ENCODE measurements around the gene POLG.
A peak's percentile ranks its signal among the peaks of the same experiment; 100 is the strongest.

The POLG gene

DNA sequence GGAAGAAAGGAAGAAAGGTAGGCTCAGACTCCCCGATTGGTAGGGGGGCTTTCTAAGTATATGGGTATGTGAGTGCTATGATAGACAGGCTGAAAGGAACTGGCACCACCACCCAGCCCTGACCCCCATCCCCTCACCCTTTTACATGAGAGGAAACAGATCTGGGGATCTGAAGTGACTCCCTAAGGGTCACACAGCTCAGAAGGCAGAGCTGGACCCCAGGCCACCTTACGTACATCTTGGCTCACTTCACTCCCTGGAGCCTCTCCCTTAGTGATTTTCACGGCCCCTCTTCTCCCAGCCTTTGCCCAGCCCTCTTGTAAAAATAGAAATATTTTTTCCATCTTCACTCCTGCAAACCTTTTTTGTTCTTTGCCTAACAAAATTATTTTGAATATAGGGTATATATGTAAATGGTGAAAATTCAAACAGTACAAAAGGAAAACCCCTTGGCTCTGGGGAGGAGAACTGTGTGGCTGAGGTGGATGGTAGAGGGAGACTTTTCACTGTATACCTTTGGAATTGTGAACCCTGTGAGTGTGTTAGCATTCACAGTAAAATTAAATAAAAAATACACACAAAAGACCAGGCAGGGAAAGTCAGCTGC is 34.8 kb upstream of the POLG start:
- no peak overlapping the region for H3K4me3 ChIP-seq (ENCODE audit: low read depth, low read length)
- TF ChIP-seq, protein P1, sequence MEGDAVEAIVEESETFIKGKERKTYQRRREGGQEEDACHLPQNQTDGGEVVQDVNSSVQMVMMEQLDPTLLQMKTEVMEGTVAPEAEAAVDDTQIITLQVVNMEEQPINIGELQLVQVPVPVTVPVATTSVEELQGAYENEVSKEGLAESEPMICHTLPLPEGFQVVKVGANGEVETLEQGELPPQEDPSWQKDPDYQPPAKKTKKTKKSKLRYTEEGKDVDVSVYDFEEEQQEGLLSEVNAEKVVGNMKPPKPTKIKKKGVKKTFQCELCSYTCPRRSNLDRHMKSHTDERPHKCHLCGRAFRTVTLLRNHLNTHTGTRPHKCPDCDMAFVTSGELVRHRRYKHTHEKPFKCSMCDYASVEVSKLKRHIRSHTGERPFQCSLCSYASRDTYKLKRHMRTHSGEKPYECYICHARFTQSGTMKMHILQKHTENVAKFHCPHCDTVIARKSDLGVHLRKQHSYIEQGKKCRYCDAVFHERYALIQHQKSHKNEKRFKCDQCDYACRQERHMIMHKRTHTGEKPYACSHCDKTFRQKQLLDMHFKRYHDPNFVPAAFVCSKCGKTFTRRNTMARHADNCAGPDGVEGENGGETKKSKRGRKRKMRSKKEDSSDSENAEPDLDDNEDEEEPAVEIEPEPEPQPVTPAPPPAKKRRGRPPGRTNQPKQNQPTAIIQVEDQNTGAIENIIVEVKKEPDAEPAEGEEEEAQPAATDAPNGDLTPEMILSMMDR (IDR thresholded peaks at IDR 0.05; ENCODE audit: control insufficient read depth, extremely low read depth, insufficient read depth): no peak
- DNase-seq (ENCODE audit: low read depth): no peak

DNA sequence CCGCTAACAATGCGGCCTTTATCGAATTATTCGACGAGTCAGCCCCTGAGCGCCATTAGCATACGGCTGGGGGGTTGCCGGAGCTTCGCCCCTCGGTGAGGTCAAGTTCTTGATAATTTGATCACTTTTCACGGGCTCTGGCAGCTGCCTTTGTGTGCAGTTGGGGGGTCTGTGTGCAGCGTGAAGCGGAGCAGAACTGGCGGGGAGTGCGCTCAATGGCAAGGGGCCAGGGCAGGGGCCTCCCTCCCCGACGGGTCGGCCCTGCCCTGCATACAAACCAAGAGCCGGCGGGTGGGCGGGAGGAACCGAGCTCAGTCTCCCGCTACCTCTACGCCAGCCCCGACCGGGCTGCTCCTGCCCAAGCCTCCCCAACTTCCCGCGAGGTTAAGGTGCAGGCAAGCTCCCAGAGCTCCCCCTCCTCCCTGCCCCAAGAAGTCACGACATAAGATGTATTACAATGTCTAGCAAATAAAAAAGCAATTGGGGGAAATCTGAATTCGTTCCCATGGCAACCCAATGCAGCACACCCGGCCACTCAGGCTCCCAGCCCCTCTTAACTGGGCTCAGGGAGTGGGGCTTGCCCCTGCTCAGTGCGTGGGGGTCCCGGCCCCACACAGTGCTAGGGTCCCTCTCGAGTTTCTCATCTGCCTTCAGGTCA is 34.1 kb upstream of the POLG start:
- TF ChIP-seq, protein P1 (IDR thresholded peaks at IDR 0.05; ENCODE audit: control insufficient read depth, extremely low read depth, insufficient read depth): no peak
- H3K4me3 ChIP-seq (ENCODE audit: low read depth, low read length): no peak overlapping the region
- no peak for DNase-seq (ENCODE audit: low read depth)

DNA sequence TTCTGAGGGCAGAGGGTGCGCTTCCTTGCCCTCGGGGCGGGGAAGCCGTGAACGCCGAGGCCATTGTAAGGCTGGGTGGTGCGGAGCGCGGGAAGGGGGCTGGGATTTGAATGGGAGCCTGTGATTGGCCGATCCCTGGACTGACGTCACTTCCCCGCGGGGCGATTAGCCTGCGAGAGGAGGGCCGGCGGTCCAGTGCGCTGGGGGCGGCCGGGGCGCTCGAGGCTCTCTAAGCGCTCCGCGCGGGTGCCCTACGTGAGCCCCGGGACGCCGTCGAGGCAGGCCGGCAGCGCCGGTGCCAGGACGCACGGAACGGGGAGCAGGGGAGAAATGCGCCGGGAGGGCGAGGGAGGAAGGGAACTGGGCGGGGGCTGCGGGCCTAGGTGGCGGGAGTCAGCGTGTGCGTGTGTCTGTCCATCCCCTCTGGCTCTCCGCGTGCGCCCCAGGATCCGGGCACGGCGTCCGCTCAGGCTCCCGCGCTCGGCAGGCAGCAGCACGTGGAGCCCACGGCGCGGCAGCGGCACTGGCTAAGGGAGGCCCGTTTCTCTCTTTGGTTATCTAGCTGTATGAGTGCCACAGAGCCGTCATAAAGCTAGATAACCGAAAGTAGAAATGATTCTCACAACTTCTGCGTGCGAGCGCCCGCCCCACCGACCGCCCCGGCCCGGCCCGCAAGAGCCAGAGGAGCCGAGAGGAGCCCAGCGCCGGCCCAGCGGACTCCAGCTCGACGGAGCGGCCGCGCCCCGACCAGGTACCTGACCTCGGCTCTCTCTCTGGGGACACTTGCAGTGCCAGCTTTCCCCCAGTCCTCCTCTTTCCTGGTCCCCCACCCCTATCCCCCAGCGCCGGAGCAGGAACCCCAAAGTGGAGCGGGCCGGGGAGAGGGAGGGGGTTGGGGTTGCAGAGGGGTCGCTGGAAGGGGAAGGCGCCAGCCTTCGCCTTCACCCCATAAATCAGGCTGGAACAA is 33.1 kb upstream of the POLG start:
- H3K4me3 ChIP-seq (ENCODE audit: low read depth, low read length): peak overlapping the region; percentile 51
- TF ChIP-seq, protein P1 (IDR thresholded peaks at IDR 0.05; ENCODE audit: control insufficient read depth, extremely low read depth, insufficient read depth): no peak
- no peak for DNase-seq (ENCODE audit: low read depth)

DNA sequence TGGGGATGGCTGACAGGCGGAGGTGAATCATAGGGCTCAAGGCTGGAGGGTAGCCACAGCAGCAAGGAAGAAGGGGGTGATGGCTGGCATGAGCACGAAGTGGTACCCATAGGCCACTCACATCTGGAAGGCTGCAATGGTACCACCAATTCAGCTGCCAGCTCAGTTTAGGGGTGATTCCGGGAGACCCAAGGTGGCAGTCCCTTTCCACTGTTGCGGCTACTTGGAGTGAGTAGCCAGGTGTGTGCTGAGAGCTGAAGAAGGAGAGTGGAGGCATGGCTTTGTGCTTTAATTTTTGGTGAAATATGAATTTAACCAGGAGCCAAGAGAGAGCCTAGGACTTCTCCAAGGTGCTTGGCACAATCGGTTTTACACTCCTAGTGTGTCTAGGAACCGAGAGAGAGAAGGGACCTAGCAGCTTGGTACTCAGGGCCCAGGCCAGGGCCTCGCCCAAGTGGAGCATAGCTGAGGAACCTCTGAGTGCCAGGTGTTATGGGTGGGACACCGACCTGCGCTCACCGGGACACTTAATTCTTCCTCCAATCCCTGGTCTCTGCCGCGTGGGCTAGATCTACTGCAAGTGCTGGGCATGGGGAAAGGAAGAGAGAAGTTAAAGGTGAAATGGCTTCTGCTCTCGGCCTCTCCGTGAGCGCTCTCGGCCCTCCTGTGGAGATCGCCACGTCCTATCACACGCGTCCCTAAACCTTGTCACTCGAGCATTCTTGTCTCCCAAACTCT is 32.2 kb upstream of the POLG start:
- TF ChIP-seq, protein P1 (IDR thresholded peaks at IDR 0.05; ENCODE audit: control insufficient read depth, extremely low read depth, insufficient read depth): no peak
- H3K4me3 ChIP-seq (ENCODE audit: low read depth, low read length): no peak overlapping the region; the same call in 1 of the 2 replicates
- DNase-seq (ENCODE audit: low read depth): no peak

DNA sequence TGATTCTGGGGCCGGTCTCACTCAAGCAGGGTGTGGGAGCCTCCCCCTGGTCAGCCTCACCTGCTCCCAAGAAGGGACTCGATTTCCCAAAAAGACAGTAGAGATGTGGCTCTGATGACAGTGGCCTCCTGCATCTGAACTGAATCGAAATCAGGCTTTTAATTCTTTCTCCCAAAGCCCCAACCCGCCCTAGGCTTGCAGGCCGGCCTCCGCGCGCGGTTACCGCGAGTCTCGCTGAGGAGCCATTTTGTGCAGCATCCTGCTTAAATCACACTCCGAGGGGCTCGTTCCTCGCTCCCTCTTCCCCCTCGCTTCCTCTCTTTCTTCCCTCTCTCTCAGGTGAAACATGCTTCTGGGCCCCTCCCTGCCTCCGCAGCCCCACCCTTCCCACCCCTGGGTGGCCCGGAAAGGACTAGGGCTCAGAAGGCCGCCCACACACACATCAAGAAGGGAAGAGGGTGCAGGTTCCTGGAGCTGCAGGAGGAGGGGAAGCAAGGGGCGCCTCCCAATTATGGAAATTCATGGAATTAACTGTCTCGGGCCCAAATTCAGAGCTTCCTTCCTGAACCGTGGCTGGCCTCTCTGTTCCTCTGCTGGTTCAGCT is 30.9 kb upstream of the POLG start:
- TF ChIP-seq, protein P1 (IDR thresholded peaks at IDR 0.05; ENCODE audit: control insufficient read depth, extremely low read depth, insufficient read depth): no peak
- no peak for DNase-seq (ENCODE audit: low read depth)
- no peak overlapping the region for H3K4me3 ChIP-seq (ENCODE audit: low read depth, low read length)

Measured in LNCaP clone FGC (cell line).